Activated naive CD4-positive, alpha-beta T cell treated with anti-CD3 and anti-CD28 coated beads, Interleukin-2, amount 50 U/mL, for 72 hours (primary cell): Measurements from ENCODE around the gene TNC. TPM values are rescaled to one million over a fixed set of nuclear protein-coding genes. Genes with fewer than 3 reads are reported as not detected.

Experiments
- ATAC-seq, 2 donors: fragments of 150-1000 bp; cut with Tn5 transposase; 2 replicates each; pipeline ENCODE4 v1.10.0; 2021; ENCODE audit warnings: mild to moderate bottlenecking in 2 of 2, moderate library complexity in 2 of 2
- DNase-seq, 2 donors: peaks; one replicate each; pipeline ENCODE4 v3.0.0; 2021 to 2022; ENCODE audit warnings: low spot score in 2 of 2
- H3K27ac Mint-ChIP-seq, 2 donors: one replicate each; pipeline ENCODE4 v1.8.0; 2022; ENCODE audit warnings: mild to moderate bottlenecking in 2 of 2, mixed read lengths in 2 of 2
- H3K36me3 Mint-ChIP-seq, 2 donors: one replicate each; pipeline ENCODE4 v1.8.0; 2022; ENCODE audit warnings: mixed read lengths in 2 of 2
- H3K9me3 Mint-ChIP-seq, 2 donors: one replicate each; pipeline ENCODE4 v1.8.0; 2022; ENCODE audit warnings: mixed read lengths in 2 of 2
- total RNA-seq, 2 donors: library from RNA; stranded (reverse); gene quantifications; one replicate each; pipeline ENCODE4 v1.2.3, GENCODE V29; 2022

The TNC gene
- total RNA-seq, 2 donors from 2014 or later: not detected

DNA sequence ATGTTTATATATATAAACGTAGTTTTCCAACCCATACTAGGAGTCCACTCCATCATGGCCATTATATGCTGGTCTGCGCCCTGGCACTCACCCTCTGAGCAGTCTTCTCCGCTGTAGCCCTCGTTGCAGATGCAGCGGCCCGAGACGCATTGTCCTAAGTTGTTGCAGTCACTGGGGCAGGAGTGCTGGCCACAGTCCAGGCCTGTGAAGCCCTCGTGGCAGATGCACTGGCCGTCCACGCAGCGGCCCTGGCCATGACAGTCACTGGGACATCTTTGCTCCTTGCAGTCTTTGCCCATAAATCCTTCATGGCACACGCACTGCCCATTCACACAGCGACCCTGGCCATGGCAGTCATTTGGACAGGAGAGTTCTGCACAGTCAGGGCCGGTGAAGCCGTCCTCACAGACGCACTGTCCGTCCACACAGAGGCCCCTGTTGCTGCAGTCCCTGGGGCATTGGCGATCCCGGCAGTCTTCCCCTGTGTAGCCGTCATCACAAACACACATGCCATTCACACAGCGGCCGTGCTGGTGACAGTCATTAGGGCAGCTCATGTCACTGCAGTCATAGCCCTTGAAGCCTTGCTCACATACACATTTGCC lies 32.1 kb downstream of the TNC start:
- ATAC-seq: no peak
- Mint-ChIP-seq H3K9me3 (no peaks in the 10 kb centered on the region), H3K27ac (peak overlapping the region in 1 of 2 donors; percentile 19), H3K36me3 (no peaks in the 10 kb centered on the region)
- DNase-seq: no peak

DNA sequence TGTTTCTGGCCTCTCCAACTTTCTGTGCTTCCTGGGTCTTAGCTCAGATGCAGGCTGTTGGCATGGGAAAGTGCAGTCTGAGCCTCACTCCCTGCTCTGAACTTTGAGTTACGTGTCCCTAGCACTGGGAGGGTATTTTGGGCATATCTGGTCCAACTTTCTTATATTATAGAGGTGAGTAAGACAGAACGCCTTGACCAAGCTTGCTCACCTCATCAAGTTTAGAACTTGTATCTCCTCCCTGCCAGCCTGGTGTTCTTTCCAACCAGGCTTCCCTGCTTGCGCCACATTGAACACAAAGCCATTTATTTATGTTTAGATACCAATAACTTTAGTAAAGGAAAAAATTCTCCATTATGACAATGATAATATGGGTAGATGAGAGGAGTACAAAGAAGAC lies 33.2 kb downstream of the TNC start:
- no peaks in the 10 kb centered on the region for H3K9me3 Mint-ChIP-seq

DNA sequence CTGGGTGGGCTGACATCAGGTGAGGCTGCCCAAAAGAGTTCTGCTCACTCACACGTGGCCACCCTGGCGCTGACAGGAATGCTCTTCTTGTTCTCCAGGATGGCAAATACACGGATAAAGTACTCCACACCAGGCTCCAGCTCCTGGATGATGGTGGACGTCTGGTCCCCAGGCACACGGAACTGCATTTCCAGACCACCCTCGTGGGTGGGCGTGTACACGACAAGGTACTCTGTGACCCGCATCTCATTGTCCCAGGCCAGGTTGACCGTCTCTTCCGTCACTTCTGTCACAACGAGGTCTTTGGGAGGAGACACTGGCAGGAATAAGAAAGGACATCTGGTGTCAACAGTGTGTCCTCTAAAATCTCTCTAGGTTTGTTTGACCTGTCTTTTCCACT lies 33.8 kb downstream of the TNC start:
- Mint-ChIP-seq H3K27ac (no peak overlapping the region), H3K9me3 (no peaks in the 10 kb centered on the region), H3K36me3 (no peaks in the 10 kb centered on the region)
- DNase-seq (no peak), ATAC-seq (no peak)

More for the DNA sequence above, 33.2 kb downstream of the TNC start:
- DNase-seq: no peak
- H3K36me3 Mint-ChIP-seq: no peaks in the 10 kb centered on the region
- H3K27ac Mint-ChIP-seq: no peak overlapping the region
- no peak for ATAC-seq

DNA sequence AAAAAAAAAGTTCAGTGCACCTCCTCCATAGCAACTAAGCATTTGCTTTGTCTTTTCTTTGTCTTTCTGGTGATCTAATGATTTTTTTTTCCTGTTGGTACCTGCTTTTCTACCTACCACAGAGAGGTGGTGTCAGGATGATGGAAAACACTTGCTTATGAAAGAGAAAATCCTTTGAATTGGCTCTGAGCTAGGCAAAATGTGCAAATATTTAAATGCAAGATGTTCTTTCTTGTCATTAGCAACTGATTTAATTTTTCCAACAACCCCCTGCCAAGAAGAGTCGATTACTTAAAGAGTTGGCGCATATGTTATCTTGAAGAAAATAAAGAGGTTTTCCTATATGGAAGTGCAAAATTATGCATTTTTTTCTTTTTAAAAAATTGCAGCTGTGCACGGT lies 37.7 kb downstream of the TNC start:
- ATAC-seq (no peak), DNase-seq (no peak)
- Mint-ChIP-seq H3K27ac (no peak overlapping the region), H3K9me3 (no peaks in the 10 kb centered on the region), H3K36me3 (no peaks in the 10 kb centered on the region)

DNA sequence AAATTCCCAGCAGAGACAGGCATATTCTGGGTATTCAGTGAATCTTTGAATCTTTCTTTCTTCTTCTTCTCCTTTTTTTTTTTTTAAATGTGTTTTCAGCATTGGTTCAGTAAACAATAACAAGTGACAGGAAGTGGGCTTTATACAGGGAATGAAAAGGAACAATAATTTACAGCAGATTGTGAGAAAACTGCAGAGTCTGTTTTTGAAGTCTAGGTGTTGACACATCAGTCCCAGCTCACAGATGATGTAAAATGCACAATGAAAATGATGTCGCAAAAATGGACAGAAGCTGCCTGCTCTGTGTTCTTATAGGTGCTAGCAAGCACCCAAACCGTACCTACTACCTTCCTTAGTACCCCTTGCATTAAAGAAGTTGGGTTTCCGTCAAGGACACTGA lies 38.8 kb downstream of the TNC start:
- ATAC-seq: no peak
- no peak for DNase-seq
- Mint-ChIP-seq H3K36me3 (no peaks in the 10 kb centered on the region), H3K9me3 (no peaks in the 10 kb centered on the region), H3K27ac (no peak overlapping the region)

DNA sequence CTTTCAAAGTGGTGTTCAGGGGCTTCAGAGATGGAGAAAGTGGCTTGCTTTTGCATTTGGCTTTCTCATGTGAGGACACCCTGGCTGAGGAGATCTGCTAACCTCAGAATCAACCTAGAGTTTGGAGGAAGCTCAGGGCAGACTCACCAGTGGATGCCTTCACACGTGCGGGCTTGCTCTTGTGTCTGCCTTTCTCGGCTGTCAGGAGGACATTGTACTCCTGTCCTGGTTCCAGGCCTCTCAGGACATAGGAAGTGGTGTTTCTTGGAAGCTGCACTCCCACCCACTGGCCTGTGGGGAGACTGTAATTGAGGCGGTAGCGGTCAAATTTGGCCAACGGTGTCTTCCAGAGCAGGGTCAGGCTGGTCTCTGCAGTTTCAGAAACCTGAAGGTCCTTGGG lies 44.5 kb downstream of the TNC start:
- no peaks in the 10 kb centered on the region for H3K36me3 Mint-ChIP-seq
- ATAC-seq: no peak
- no peak for DNase-seq
- H3K9me3 Mint-ChIP-seq: no peaks in the 10 kb centered on the region
- no peak overlapping the region for H3K27ac Mint-ChIP-seq

DNA sequence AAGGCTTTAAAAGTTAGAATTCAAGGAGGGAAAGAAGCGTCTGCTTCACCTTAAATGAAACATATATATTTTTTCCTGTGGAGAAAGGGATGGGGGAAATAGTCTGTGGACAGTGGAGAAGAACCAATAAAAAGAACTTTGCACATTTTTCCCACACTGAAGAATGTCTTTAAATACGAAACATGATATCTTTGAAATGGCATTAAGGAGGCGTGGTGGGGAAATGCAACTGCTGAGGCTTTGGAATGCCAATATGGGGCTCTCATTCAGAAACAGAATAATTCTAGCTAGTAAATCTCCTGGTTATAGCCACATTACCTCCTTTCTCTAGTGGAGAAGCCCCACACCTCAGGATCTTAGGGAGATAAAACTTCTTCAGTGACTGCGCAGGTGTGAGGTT lies 46.8 kb downstream of the TNC start:
- no peaks in the 10 kb centered on the region for H3K9me3 Mint-ChIP-seq
- no peak overlapping the region for H3K27ac Mint-ChIP-seq
- ATAC-seq: no peak
- no peak for DNase-seq
- no peaks in the 10 kb centered on the region for H3K36me3 Mint-ChIP-seq

DNA sequence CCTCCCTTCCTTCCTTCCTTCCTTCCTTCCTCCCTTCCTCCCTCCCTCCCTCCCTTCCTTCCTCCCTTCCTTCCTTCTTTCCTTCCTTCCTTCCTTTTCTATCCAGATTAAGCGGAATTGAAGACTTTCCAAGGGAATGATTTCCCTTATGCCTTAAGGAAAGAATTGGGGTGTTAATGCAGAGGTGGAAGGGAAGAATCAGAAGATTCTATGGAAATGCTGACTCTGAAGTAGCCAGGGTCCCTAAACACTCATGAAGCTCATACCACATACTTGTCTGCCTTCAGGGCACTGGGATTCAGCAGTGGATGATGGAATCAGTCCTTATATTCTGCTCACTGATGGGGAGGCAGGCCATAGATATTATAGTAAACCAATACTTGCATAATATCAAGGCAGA lies 48.2 kb downstream of the TNC start:
- no peak for ATAC-seq
- Mint-ChIP-seq H3K27ac (no peak overlapping the region), H3K9me3 (no peaks in the 10 kb centered on the region), H3K36me3 (no peaks in the 10 kb centered on the region)
- no peak for DNase-seq

DNA sequence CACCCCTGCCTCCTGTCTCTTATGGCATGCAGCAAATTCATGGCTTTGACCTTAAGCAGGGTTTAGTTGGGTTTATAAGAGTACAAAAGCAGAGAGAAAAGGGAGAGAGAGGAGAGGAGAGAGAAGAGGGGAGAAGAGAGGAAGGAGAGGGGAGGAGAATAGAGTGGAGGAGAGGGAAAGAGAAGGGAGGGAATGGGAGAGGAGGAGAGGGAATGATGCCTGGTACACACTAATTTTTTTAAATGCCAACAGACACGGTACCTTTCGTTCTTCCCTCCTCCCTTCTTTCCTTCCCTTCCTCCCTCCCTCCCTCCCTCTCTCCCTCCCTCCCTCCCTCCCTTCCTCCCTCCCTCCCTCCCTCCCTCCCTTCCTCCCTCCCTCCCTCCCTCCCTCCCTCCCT lies 48.7 kb downstream of the TNC start:
- DNase-seq (no peak), ATAC-seq (no peak)
- Mint-ChIP-seq H3K36me3 (no peaks in the 10 kb centered on the region), H3K27ac (no peak overlapping the region), H3K9me3 (no peaks in the 10 kb centered on the region)

DNA sequence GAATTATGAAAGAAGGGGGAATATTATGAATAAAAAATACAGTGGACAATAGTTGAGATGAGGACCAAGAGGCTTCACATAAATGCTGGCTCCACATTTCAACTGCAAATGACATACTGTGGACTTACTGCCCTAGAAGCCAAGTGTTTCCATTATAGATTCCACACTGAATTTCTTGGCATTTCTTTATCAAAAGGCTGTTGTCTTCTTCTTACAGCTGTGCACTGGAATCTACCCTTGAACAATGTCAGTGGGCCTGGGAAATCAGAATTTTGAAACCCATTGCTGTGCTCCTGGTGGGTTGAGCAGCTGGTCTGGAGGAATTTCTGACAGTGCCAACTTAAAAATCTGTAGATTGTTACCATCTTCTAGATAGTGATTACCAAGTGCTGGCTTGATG lies 49.9 kb downstream of the TNC start:
- H3K27ac Mint-ChIP-seq: no peak overlapping the region

DNA sequence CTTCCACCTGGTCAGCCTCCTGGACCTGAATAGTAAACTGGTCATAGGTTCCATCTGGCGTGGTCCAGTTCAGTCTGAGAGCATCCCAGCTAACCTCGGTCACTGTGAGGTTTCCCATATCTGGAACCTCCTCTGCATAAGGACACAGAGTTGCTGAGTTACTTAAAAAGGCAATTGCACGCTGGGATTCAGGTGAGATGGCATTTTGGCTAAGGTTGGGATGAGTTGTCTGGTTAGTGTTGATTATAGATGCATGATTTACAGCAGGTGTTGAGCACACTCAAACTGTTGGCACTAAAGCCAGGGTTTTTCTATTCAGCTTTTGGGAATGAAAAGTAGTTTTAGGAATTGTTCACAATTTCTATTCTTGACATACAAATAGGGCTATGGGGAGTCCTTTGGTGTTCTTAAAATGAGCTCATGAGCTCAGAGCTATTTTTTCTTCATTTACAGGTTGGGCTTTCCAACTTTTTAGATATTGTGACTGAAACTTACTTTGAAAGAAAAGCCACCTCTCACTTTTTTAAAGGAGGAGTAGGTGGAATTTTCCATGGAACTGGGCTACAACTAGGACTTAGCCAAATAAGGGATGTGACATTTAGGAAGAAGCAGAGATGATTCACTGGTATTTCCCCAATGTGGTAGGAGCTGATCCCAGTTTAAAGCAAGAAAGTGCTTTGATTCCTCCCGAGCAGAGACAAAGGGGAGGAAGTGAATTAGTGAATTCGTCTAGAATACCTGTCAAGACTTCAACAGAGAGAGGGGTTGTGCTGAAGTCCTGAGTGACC lies 54.7 kb downstream of the TNC start:
- no peak for DNase-seq
- peak in 1 of 2 donors; percentile 49 for ATAC-seq
- H3K36me3 Mint-ChIP-seq: no peaks in the 10 kb centered on the region
- H3K9me3 Mint-ChIP-seq: no peaks in the 10 kb centered on the region
- H3K27ac Mint-ChIP-seq: peak overlapping the region in 1 of 2 donors; percentile 74

More for the DNA sequence above, 49.9 kb downstream of the TNC start:
- H3K36me3 Mint-ChIP-seq: no peaks in the 10 kb centered on the region
- H3K9me3 Mint-ChIP-seq: no peaks in the 10 kb centered on the region
- DNase-seq: no peak
- ATAC-seq: no peak

DNA sequence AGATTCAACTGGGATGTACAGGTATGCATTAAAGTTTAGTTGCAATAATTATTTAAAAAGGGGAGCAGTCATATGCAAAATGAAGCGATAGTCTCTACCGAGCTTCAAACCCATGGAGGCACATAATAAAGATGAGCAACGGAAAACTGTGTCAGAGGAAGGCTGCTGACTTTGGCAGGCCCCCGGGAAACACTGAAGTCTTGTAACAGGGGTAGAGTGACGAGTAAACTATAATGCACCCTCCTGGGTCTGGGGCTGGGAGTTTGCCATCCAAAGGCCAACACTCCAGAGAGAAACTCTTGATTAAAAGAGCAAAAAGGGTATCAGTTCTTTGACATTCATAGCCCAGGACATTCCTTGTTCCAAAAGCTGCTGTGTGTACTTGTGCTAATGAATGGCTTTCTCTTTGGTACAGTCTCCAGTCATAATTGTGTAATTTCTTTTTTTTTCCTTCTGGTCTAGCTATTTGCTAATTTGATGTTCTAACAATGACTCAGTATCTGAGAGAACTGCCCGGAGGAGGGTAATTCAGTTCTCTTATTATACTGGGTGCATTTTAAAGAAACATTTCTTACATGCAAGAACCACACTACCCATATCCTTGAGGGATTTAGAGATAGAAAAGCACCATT lies 59.2 kb downstream of the TNC start:
- ATAC-seq (no peak), DNase-seq (no peak)
- Mint-ChIP-seq H3K27ac (no peak overlapping the region), H3K9me3 (no peaks in the 10 kb centered on the region), H3K36me3 (no peaks in the 10 kb centered on the region)

DNA sequence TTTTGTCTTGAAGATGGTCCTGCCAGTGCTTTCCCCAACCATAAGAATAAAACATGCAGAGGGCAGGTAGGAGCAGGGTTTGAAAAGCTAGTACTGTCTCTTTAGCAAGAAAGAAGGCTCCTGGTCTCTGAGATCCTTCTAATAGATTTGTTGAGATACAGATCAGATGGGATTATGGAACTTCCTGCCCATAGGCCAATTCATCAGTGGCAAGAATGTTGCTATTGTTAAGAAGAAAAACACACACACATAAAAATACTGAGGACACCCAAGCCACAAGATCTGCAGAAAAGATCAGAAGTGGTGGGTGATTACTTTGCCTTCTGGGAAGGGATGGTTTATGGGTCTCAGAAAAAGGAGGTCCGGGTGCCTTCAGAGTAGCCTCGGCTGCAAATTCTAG lies 59.8 kb downstream of the TNC start:
- Mint-ChIP-seq H3K36me3 (no peaks in the 10 kb centered on the region), H3K9me3 (no peaks in the 10 kb centered on the region), H3K27ac (no peak overlapping the region)
- ATAC-seq (no peak), DNase-seq (no peak)

DNA sequence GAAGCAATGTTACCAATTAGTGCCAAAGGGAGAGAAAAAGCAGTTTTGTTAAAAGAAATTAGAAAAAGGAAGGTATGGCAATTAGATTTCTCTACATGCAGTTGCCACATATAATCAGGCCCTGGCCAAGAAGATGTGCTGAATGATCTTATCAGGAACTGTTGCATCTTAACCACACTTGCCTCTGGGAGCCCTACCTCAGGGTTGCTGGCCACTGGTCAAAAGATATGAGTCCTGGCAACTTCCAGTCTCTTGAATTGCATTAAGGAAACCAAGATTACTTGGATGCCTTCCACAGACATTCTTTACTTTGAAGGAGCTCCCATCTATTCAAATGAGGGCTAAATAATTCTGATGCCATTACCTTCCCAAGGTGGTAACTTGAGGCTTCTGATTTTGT lies 60.4 kb downstream of the TNC start:
- no peak for DNase-seq
- no peak for ATAC-seq
- Mint-ChIP-seq H3K36me3 (no peaks in the 10 kb centered on the region), H3K9me3 (no peaks in the 10 kb centered on the region), H3K27ac (no peak overlapping the region)

DNA sequence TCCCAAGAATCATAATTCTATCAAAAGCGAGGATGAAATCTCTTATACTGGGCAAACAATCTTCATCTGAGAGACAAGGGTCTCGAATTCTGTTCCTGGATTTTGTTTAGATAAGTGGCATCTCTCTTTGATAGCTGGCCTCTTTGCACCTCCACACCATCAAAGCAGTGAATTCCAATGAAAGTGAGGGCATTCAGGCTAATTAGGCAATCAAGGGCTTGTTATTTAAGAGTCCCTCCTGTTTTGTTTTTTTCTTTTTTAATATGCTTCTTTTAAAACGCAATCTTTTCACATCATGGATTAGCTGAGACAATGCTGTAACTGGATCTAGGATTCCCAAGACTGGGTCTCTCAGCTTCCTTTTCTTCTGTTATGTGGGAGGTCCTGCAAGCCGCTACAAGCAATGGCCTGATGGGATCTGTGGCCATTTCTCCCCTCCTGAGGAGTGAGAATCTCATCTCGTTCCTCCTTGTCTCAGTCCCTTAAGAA lies 67.9 kb downstream of the TNC start:
- no peaks in the 10 kb centered on the region for H3K36me3 Mint-ChIP-seq
- no peak for ATAC-seq

DNA sequence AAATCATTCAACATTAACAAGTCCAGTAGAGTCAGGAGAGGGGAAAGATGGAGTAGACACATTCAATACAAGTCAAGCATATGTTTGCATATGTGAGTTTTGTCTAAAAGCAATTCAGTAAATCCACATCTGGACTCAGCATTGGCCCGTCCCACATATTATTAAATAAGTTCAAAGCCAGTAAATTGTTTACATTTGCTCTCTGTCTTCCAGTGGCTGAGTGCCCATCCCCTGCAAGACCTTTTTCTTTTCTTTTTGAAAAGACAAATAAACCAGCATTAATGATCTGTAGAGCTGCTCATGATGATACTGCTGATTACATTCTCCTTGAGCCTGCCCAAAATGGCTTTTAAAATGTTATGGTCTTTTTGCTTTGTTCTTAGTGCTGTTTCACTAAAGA lies 71.1 kb downstream of the TNC start:
- Mint-ChIP-seq H3K9me3 (no peaks in the 10 kb centered on the region), H3K27ac (no peak overlapping the region), H3K36me3 (no peaks in the 10 kb centered on the region)
- DNase-seq (no peak), ATAC-seq (no peak)

More for the DNA sequence above, 67.9 kb downstream of the TNC start:
- no peak for DNase-seq
- no peak overlapping the region for H3K27ac Mint-ChIP-seq
- H3K9me3 Mint-ChIP-seq: no peaks in the 10 kb centered on the region

DNA sequence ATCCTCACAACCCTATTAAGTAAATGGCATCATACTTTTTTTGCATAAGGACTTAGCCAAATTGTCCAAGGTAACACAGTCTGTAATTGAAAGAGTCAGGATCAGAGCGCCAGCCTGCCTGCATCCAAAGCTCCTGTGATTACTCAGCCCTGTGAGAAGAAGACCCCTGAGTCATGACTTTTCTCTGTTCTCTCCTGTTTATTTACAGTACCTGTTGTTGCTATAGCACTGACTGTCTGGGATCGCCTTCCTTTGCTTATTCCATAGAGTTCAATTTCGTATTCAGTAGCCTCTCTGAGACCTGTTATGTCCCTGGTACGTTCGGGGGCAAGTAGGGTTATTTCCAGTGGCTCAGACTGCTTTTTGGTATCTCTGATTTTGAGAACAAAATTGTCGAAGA lies 71.8 kb downstream of the TNC start:
- no peaks in the 10 kb centered on the region for H3K36me3 Mint-ChIP-seq
- no peak for ATAC-seq
- DNase-seq: no peak
- H3K27ac Mint-ChIP-seq: no peak overlapping the region
- H3K9me3 Mint-ChIP-seq: no peaks in the 10 kb centered on the region

DNA sequence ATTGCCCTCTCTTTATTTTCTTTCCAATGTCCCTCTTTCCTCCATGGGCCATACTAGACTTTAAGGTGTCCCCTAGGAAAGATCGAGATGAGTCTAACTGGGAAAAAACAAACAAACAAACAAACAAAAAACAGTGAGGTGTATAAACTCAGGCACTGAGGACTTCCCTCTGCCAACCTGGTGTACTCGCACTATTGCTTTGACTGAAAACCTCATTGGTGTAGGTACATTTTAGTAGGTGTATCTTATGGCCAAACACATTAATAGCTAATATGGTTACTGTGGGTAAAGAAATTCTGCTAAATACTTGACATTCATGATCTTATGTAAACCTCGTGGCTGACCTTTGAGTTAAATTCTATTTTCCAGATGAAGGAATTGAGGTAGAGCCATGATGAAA lies 74.3 kb downstream of the TNC start:
- DNase-seq: no peak
- ATAC-seq: no peak
- no peaks in the 10 kb centered on the region for H3K9me3 Mint-ChIP-seq
- H3K27ac Mint-ChIP-seq: peak overlapping the region in 1 of 2 donors; percentile 45
- no peaks in the 10 kb centered on the region for H3K36me3 Mint-ChIP-seq
